ACC112 (cell line): Measurements from ENCODE around the gene SYNM.
A peak's percentile ranks its signal among the peaks of the same experiment; 100 is the strongest.

ENCODE experiments used
- H2AFZ ChIP-seq: fragments of 200-600 bp; sonication (generic); one replicate; pipeline ENCODE4 v1.6.0; 2017; ENCODE audit warnings: antibody characterized with exemption, low read length; ENCODE audit not compliant: unreplicated experiment
- H3K27ac ChIP-seq: fragments of 200-600 bp; sonication (generic); 2 replicates; pipeline ENCODE4 v1.5.1; 2014; ENCODE audit warnings: low read depth, mild to moderate bottlenecking, antibody characterized with exemption, low read length, moderate library complexity
- H3K27me3 ChIP-seq: fragments of 200-600 bp; sonication (generic); 2 replicates; pipeline ENCODE4 v1.6.1; 2014; ENCODE audit warnings: mild to moderate bottlenecking, antibody characterized with exemption, low read length, moderate library complexity, mixed read lengths; ENCODE audit not compliant: insufficient read depth
- H3K36me3 ChIP-seq: fragments of 200-600 bp; sonication (generic); 2 replicates; pipeline ENCODE4 v1.6.1; 2016; ENCODE audit warnings: mild to moderate bottlenecking, antibody characterized with exemption, low read length, moderate library complexity, mixed read lengths; ENCODE audit not compliant: insufficient read depth
- H3K4me1 ChIP-seq: fragments of 200-600 bp; sonication (generic); one replicate; pipeline ENCODE4 v1.6.1; 2016; ENCODE audit warnings: low read length, mixed read lengths; ENCODE audit not compliant: insufficient read depth, unreplicated experiment, control insufficient read depth
- H3K4me3 ChIP-seq: fragments of 200-600 bp; sonication (generic); 2 replicates; pipeline ENCODE4 v1.5.1; 2014; ENCODE audit warnings: mild to moderate bottlenecking, low read depth, low read length
- H3K79me2 ChIP-seq: fragments of 200-600 bp; sonication (generic); one replicate; pipeline ENCODE4 v1.6.0; 2016; ENCODE audit warnings: low read length; ENCODE audit not compliant: control insufficient read depth, unreplicated experiment, insufficient read depth

The SYNM gene

GRCh38 chr15:99099661-99100060 is 5.2 kb upstream of the SYNM start:
- H2AFZ ChIP-seq: peak overlapping the region; percentile 66
- peaks cover 37% of the 10 kb centered on the region for H3K27me3 ChIP-seq
- H3K79me2 ChIP-seq: no peaks in the 10 kb centered on the region
- no peak overlapping the region for H3K4me3 ChIP-seq
- no peaks in the 10 kb centered on the region for H3K4me1 ChIP-seq
- H3K27ac ChIP-seq: no peak overlapping the region
- no peaks in the 10 kb centered on the region for H3K36me3 ChIP-seq

GRCh38 chr15:99100245-99101173 is 4.4 kb upstream of the SYNM start:
- peaks cover 37% of the 10 kb centered on the region for H3K27me3 ChIP-seq
- H2AFZ ChIP-seq: peak overlapping the region; percentile 66
- H3K4me3 ChIP-seq: peak overlapping the region; percentile 72
- H3K27ac ChIP-seq: no peak overlapping the region
- H3K79me2 ChIP-seq: no peaks in the 10 kb centered on the region
- H3K36me3 ChIP-seq: no peaks in the 10 kb centered on the region
- H3K4me1 ChIP-seq: no peaks in the 10 kb centered on the region

- Histone ChIP-seq H2AFZ (no peak overlapping the region), H3K4me3 (no peak overlapping the region), H3K4me1 (no peaks in the 10 kb centered on the region), H3K36me3 (no peaks in the 10 kb centered on the region), H3K27me3 (peaks cover 35% of the 10 kb centered on the region), H3K27ac (no peak overlapping the region), H3K79me2 (no peaks in the 10 kb centered on the region)
Measured at GRCh38 chr15:99101501-99101900, 3.4 kb upstream of the SYNM start.

GRCh38 chr15:99102332-99103235 is 2.3 kb upstream of the SYNM start:
- Histone ChIP-seq H3K36me3 (no peaks in the 10 kb centered on the region), H3K79me2 (no peaks in the 10 kb centered on the region), H3K27ac (no peak overlapping the region), H3K4me3 (no peak overlapping the region), H2AFZ (no peak overlapping the region), H3K27me3 (peaks cover 35% of the 10 kb centered on the region), H3K4me1 (no peaks in the 10 kb centered on the region)

- Histone ChIP-seq H3K4me1 (no peaks in the 10 kb centered on the region), H3K27me3 (peaks cover 35% of the 10 kb centered on the region), H3K79me2 (no peaks in the 10 kb centered on the region), H2AFZ (no peak overlapping the region), H3K27ac (no peak overlapping the region), H3K4me3 (no peak overlapping the region), H3K36me3 (no peaks in the 10 kb centered on the region)
Measured at GRCh38 chr15:99103279-99103678, 1.6 kb upstream of the SYNM start.

- peak overlapping the region; percentile 94 for H2AFZ ChIP-seq
- no peaks in the 10 kb centered on the region for H3K79me2 ChIP-seq
- peaks cover 18% of the 10 kb centered on the region for H3K27me3 ChIP-seq
- peak overlapping the region; percentile 81 for H3K4me3 ChIP-seq
- no peak overlapping the region for H3K27ac ChIP-seq
- no peaks in the 10 kb centered on the region for H3K4me1 ChIP-seq
- H3K36me3 ChIP-seq: no peaks in the 10 kb centered on the region
Measured at GRCh38 chr15:99105514-99106341, 848 bp downstream of the SYNM start.

GRCh38 chr15:99106417-99107220 is 1.7 kb downstream of the SYNM start:
- Histone ChIP-seq H2AFZ (no peak overlapping the region), H3K4me1 (no peaks in the 10 kb centered on the region), H3K27ac (no peak overlapping the region), H3K4me3 (peak overlapping the region; percentile 81), H3K36me3 (no peaks in the 10 kb centered on the region), H3K27me3 (peaks cover 15% of the 10 kb centered on the region), H3K79me2 (no peaks in the 10 kb centered on the region)

- Histone ChIP-seq H3K4me1 (no peaks in the 10 kb centered on the region), H3K4me3 (no peak overlapping the region), H3K27me3 (no peaks in the 10 kb centered on the region; the same call in 1 of the 2 replicates), H2AFZ (no peak overlapping the region), H3K27ac (no peak overlapping the region), H3K36me3 (no peaks in the 10 kb centered on the region), H3K79me2 (no peaks in the 10 kb centered on the region)
Measured at GRCh38 chr15:99108993-99109392, 4.1 kb downstream of the SYNM start.

- Histone ChIP-seq H2AFZ (no peak overlapping the region), H3K36me3 (no peaks in the 10 kb centered on the region), H3K4me1 (no peaks in the 10 kb centered on the region), H3K27me3 (no peaks in the 10 kb centered on the region; the same call in 1 of the 2 replicates), H3K4me3 (no peak overlapping the region), H3K27ac (no peak overlapping the region), H3K79me2 (no peaks in the 10 kb centered on the region)
Measured at GRCh38 chr15:99109555-99110021, 4.7 kb downstream of the SYNM start.
